Measurements from ENCODE around the gene AKAP7. TPM values are rescaled to one million over a fixed set of nuclear protein-coding genes. Genes with fewer than 3 reads are reported as not detected.
"Not testable (repeated sequence)": the region's sequence is repeated elsewhere in the genome, so short reads cannot be mapped to it uniquely, and the experiment has no call there.

The AKAP7 gene
- total RNA-seq, 2 donors from 2014 or later, result 10.1 to 13.2 TPM

DNA sequence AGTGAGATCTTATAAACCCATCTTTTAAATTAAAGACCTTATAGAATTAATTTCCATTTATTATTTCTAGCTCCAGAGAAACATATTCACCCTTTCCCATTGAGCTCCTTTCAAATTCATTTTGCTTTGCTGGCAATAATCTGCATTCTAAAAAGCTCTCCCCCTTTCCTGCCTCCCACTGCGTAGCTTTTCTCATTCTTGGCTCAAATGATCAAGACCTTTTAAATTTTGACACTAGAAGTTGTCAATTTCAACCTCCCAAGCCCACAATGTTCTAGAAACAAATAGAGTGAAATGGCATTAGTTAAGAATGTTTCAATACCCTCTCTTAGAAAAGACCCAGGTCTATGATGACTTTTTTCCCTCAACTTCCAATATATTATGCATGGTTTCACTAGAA, 186.9 kb downstream of the AKAP7 start:
- intact Hi-C loops (cut with DNase I), result no loop called here
- no peak for DNase-seq
- no peak for ATAC-seq

DNA sequence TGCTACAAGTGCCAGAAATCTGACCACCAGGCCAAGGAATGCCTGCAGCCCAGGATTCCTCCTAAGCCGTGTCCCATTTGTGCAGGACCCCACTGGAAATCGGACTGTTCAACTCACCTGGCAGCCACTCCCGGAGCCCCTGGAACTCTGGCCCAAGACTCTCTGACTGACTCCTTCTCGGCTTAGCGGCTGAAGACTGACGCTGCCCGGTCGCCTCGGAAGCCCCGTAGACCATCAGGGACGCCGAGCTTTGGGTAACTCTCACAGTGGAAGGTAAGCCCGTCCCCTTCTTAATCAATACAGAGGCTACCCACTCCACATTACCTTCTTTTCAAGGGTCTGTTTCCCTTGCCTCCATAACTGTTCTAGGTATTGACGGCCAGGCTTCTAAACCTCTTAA, 190.4 kb downstream of the AKAP7 start:
- intact Hi-C loops (cut with DNase I); ATAC-seq; DNase-seq: not testable (repeated sequence)

DNA sequence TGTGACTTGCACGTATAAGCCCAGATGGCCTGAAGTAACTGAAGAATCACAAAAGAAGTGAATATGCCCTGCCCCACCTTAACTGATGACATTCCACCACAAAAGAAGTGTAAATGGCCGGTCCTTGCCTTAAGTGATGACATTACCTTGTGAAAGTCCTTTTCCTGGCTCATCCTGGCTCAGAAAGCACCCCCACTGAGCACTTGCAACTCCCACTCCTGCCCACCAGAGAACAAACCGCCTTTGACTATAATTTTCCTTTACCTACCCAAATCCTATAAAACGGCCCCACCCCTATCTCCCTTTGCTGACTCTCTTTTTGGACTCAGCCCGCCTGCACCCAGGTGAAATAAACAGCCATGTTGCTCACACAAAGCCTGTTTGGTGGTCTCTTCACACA, 193.5 kb downstream of the AKAP7 start:
- ATAC-seq; intact Hi-C loops (cut with DNase I): not testable (repeated sequence)

GRCh38 chr6:131331151-131331550, 195.9 kb downstream of the AKAP7 start:
- ATAC-seq (no peak), DNase-seq (no peak)
- intact Hi-C loops (cut with DNase I), result no loop called here

More for the DNA sequence above, 193.5 kb downstream of the AKAP7 start:
- DNase-seq, result not testable (repeated sequence)

DNA sequence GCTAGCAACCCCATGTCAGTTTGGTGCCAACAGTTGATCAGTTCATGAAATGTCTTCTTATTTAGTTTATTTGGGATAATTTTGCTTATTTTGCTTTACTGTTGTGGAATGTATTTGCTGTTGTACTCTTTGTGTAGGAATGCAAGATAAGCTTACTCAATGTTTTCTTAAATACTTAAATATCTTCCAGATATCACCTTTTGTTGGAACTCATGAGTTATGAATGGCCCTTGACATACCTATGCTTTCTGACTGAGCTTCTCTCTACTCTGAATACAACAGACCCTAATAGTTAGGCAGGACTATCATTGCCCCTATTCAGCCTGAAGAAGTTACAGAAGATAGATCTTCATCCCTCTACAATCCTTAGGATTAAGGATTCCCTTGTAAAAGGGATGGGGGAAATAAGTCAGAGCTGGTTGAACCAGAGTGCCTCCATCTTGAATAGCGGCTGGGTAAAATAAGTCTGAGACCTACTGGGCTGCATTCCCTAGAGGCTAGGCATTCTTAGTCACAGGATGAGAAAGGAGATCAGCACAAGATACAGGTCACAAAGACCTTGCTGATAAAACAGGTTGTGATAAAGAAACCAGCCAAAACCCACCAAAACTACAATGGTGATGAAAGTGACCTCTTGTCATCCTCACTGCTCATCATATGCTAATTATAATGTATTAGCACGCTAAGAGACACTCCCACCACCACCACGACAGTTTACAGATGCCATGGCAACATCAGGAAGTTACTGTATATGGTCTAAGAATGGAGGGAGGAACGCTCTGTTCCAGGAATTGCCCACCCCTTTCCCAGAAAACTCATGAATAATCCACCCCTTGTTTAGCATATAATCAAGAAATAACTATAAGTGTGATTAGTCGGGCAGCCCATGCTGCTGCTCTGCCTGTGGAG, 196.9 kb downstream of the AKAP7 start:
- ATAC-seq, result no peak
- DNase-seq, result no peak
- intact Hi-C loops (cut with DNase I), result no loop called here

Other genes starting within 250 kb of the AKAP7 start
- gene EPB41L2, start 72.2 kb upstream of the AKAP7 start, total RNA-seq, result 100 to 1,000 TPM in 1 of 2 donors, 10 to 100 TPM in 1; 83.3 to 130 TPM

All from left cardiac atrium (tissue), 4 donors.